HFF-Myc (cell line): ENCODE results near the gene TCEANC.

Experiments
- DNase-seq: peaks from one replicate; pipeline ENCODE4 v3.0.0-alpha.2; 2011; ENCODE audit warnings: low read depth; ENCODE audit errors: extremely low read depth
- H3K4me3 ChIP-seq: replicated peaks from 2 replicates; pipeline ENCODE4 v1.5.1; 2011; ENCODE audit warnings: low read depth, mild to moderate bottlenecking, control low read depth, low read length
- CTCF ChIP-seq: IDR thresholded peaks from 2 replicates; pipeline ENCODE4 v1.5.1; 2012; ENCODE audit warnings: mild to moderate bottlenecking, low read depth, low read length, control low read depth; ENCODE audit errors: missing control alignments

Gene TCEANC

GRCh38 chrX:13690836-13691235 is 37.9 kb downstream of the TCEANC start:
- DNase-seq = no peak
- peak overlapping the region; percentile 58 for H3K4me3 ChIP-seq
- no peak for TF ChIP-seq CTCF

GRCh38 chrX:13691841-13692371 is 39.0 kb downstream of the TCEANC start:
- DNase-seq = no peak
- TF ChIP-seq CTCF = no peak
- no peak overlapping the region for H3K4me3 ChIP-seq

- no peak overlapping the region for H3K4me3 ChIP-seq
- no peak for DNase-seq
- TF ChIP-seq CTCF = no peak
Observed at GRCh38 chrX:13692771-13693231, 39.9 kb downstream of the TCEANC start.

GRCh38 chrX:13693341-13693961 is 40.5 kb downstream of the TCEANC start:
- no peak overlapping the region for H3K4me3 ChIP-seq
- no peak for DNase-seq
- no peak for TF ChIP-seq CTCF

- H3K4me3 ChIP-seq = no peak overlapping the region
- TF ChIP-seq CTCF = no peak
- no peak for DNase-seq
Observed at GRCh38 chrX:13694359-13694758, 41.4 kb downstream of the TCEANC start.

GRCh38 chrX:13694983-13695382 is 42.0 kb downstream of the TCEANC start:
- DNase-seq = no peak
- H3K4me3 ChIP-seq = no peak overlapping the region
- no peak for TF ChIP-seq CTCF
